T-cell (primary cell): ENCODE measurements around the gene PRIM2. TPM values are rescaled to one million over a fixed set of nuclear protein-coding genes. Genes with fewer than 3 reads are reported as not detected.
"Not testable (repeated sequence)": the region's sequence is repeated elsewhere in the genome, so short reads cannot be mapped to it uniquely, and the experiment has no call there.

Source experiments
- ATAC-seq, 4 experiments: fragments of 200-7000 bp in 3 of 4; fragments of 150-1000 bp in 1 of 4; cut with Tn5 transposase; replicated peaks in 1 of 4; 1 replicate in 3 of 4; 2 replicates in 1 of 4; pipeline ENCODE4 v1.10.0; 2021; ENCODE audit warnings: moderate library complexity in 3 of 4, mild to moderate bottlenecking in 2 of 4, moderate number of reproducible peaks in 1 of 4
- CTCF ChIA-PET, 2 donors: fragments of 300-600 bp; sonication (Branson Sonifier 250); formaldehyde crosslinking; loops; one replicate each; lab custom pipeline; 2022; ENCODE audit warnings: antibody characterized with exemption in 2 of 2; lab: Charles Lee
- POLR2A ChIA-PET, 2 donors: fragments of 300-600 bp; sonication (Branson Sonifier 250); formaldehyde crosslinking; loops; one replicate each; lab custom pipeline; 2022; ENCODE audit warnings: antibody characterized with exemption in 2 of 2; lab: Charles Lee
- DNase-seq, 35 experiments: peaks; one replicate each; pipeline versions ENCODE4 v3.0.0 to v3.0.0-alpha.2; 2013 to 2023
- H3K27ac ChIP-seq: one replicate; pipeline ENCODE4 v1.5.1; 2013; ENCODE audit warnings: low read length
- H3K27me3 ChIP-seq, 2 experiments: replicated peaks in 1 of 2; 1 replicate in 1 of 2; 2 replicates in 1 of 2; pipeline versions ENCODE4 v1.6.1 to v1.7.0; 2013; ENCODE audit warnings: low read length in 1 of 2, mixed read lengths in 1 of 2; ENCODE audit not compliant: control insufficient read depth in 2 of 2, insufficient read depth in 2 of 2; ENCODE audit errors: extremely low read depth in 1 of 2
- H3K36me3 ChIP-seq, 2 donors: 1 replicate in 1 of 2; 2 replicates in 1 of 2; pipeline versions ENCODE4 v1.6.1 to v1.7.0; 2013; ENCODE audit warnings: low read length in 1 of 2; ENCODE audit not compliant: control insufficient read depth in 2 of 2, insufficient read depth in 1 of 2; ENCODE audit errors: extremely low read depth in 1 of 2
- H3K4me1 ChIP-seq, 2 experiments: 1 replicate in 1 of 2; 2 replicates in 1 of 2; pipeline versions ENCODE4 v1.6.1 to v1.7.0; 2013; ENCODE audit warnings: low read length in 2 of 2, mixed read lengths in 1 of 2; ENCODE audit not compliant: insufficient read depth in 2 of 2, control insufficient read depth in 1 of 2; ENCODE audit errors: extremely low read depth in 1 of 2
- H3K4me3 ChIP-seq, 2 donors: 1 replicate in 1 of 2; 2 replicates in 1 of 2; pipeline versions ENCODE4 v1.5.1 to v1.7.0; 2013; ENCODE audit warnings: mild to moderate bottlenecking in 2 of 2, low read length in 1 of 2, moderate library complexity in 1 of 2; ENCODE audit not compliant: control insufficient read depth in 1 of 2; ENCODE audit errors: extremely low read depth in 1 of 2
- H3K9me3 ChIP-seq: 2 replicates; pipeline ENCODE4 v1.7.0; 2013
- H3K27ac Mint-ChIP-seq, 2 donors: one replicate each; pipeline ENCODE4 v1.8.0; 2020 to 2021; ENCODE audit warnings: mild to moderate bottlenecking in 2 of 2, mixed read lengths in 2 of 2
- H3K27me3 Mint-ChIP-seq, 2 donors: one replicate each; pipeline ENCODE4 v1.8.0; 2021 to 2022; ENCODE audit warnings: mixed read lengths in 2 of 2
- H3K36me3 Mint-ChIP-seq: one replicate; pipeline ENCODE4 v1.8.0; 2021; ENCODE audit warnings: mixed read lengths
- H3K4me1 Mint-ChIP-seq, 3 donors: one replicate each; pipeline ENCODE4 v1.8.0; 2020 to 2022; ENCODE audit warnings: mixed read lengths in 3 of 3, mild to moderate bottlenecking in 1 of 3
- H3K4me3 Mint-ChIP-seq, 3 donors: one replicate each; pipeline ENCODE4 v1.8.0; 2020 to 2022; ENCODE audit warnings: mild to moderate bottlenecking in 3 of 3, mixed read lengths in 3 of 3, moderate library complexity in 3 of 3
- H3K9me3 Mint-ChIP-seq, 3 donors: one replicate each; pipeline ENCODE4 v1.8.0; 2020 to 2022; ENCODE audit warnings: mixed read lengths in 3 of 3
- WGBS: methylation state at CpG from one replicate; pipeline ENCODE4 v1.1.5; 2013; ENCODE audit warnings: missing lambda C conversion rate; ENCODE audit not compliant: insufficient coverage; 5-methylcytosine and 5-hydroxymethylcytosine counted together
- total RNA-seq, 35 experiments: library from RNA in 6 of 35; stranded (reverse) in 6 of 35; fragments of 120-200 nt in 1 of 35; gene quantifications; one replicate each; pipeline versions ENCODE4 v1.2.1 to v1.2.4 and lab custom pipeline; 2013 to 2026

The PRIM2 gene
- total RNA-seq, 5 donors from 2014 or later (not counting 1 experiment from before 2014, with no cell fraction given) = 11.5 to 17.9 (median 12.0) TPM

DNA sequence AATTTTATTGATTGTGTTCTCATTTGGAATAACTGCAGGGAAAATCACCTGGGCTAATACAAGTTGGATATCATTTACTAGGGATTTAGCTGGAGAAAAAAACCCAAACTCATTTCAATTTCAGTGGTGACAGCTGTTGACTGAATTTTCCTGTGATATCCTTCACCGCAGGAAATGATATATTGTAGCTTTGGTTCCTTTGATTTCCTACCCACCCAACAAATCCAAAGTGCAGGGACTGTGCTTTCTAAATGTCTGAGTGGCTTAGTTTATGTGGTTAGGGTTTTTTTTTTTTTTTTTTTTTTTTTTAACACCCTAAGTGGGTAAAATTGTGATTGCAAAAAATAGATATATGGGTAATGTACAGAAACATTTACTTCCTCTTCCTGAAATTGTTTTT lies 203.7 kb downstream of the PRIM2 start:
- H3K4me1 Mint-ChIP-seq, H3K27ac Mint-ChIP-seq, H3K36me3 ChIP-seq, H3K36me3 Mint-ChIP-seq, POLR2A ChIA-PET, ATAC-seq, H3K27me3 Mint-ChIP-seq, H3K27ac ChIP-seq, H3K27me3 ChIP-seq, H3K9me3 ChIP-seq, H3K4me3 Mint-ChIP-seq, H3K4me3 ChIP-seq, CTCF ChIA-PET, H3K4me1 ChIP-seq, DNase-seq, H3K9me3 Mint-ChIP-seq: not testable (repeated sequence)
- WGBS = no CpG with 5 or more reads among the region's 1 CpG

GRCh38 chr6:57523221-57523620 lies 205.8 kb downstream of the PRIM2 start:
- WGBS = no CpG with 5 or more reads among the region's 2 CpGs
- ATAC-seq, H3K4me3 ChIP-seq, POLR2A ChIA-PET, H3K4me1 ChIP-seq, H3K9me3 Mint-ChIP-seq, DNase-seq, H3K27me3 Mint-ChIP-seq, CTCF ChIA-PET, H3K9me3 ChIP-seq, H3K27me3 ChIP-seq, H3K27ac ChIP-seq, H3K27ac Mint-ChIP-seq, H3K36me3 ChIP-seq, H3K4me1 Mint-ChIP-seq, H3K4me3 Mint-ChIP-seq: not testable (repeated sequence)
- H3K36me3 Mint-ChIP-seq = peaks cover 11% of the 10 kb centered on the region

- CTCF ChIA-PET, POLR2A ChIA-PET, H3K27me3 Mint-ChIP-seq, H3K27ac Mint-ChIP-seq, H3K36me3 ChIP-seq, H3K9me3 Mint-ChIP-seq, H3K4me1 ChIP-seq, ATAC-seq, H3K4me1 Mint-ChIP-seq, H3K4me3 ChIP-seq, H3K9me3 ChIP-seq, H3K27me3 ChIP-seq, DNase-seq, H3K27ac ChIP-seq, H3K4me3 Mint-ChIP-seq: not testable (repeated sequence)
- peaks cover 20% of the 10 kb centered on the region for H3K36me3 Mint-ChIP-seq
- no CpG with 5 or more reads among the region's 1 CpG for WGBS
Measured at GRCh38 chr6:57529755-57530154, 212.3 kb downstream of the PRIM2 start.

- H3K27me3 Mint-ChIP-seq, H3K27ac Mint-ChIP-seq, H3K9me3 Mint-ChIP-seq, H3K4me1 Mint-ChIP-seq, H3K4me3 ChIP-seq, H3K4me3 Mint-ChIP-seq, H3K27ac ChIP-seq, H3K9me3 ChIP-seq, H3K36me3 ChIP-seq, H3K4me1 ChIP-seq, POLR2A ChIA-PET, DNase-seq, H3K27me3 ChIP-seq, ATAC-seq: not testable (repeated sequence)
- WGBS = no CpG with 5 or more reads among the region's 2 CpGs
- peaks cover 16% of the 10 kb centered on the region for H3K36me3 Mint-ChIP-seq
- CTCF ChIA-PET = interaction anchor here in 1 of 2 donors (0.6 kb wide), 1 partner anchor 942 kb away, joined by 3 read pairs; no protein-coding TSS in a partner anchor
Measured at GRCh38 chr6:57532660-57533059, 215.2 kb downstream of the PRIM2 start.

DNA sequence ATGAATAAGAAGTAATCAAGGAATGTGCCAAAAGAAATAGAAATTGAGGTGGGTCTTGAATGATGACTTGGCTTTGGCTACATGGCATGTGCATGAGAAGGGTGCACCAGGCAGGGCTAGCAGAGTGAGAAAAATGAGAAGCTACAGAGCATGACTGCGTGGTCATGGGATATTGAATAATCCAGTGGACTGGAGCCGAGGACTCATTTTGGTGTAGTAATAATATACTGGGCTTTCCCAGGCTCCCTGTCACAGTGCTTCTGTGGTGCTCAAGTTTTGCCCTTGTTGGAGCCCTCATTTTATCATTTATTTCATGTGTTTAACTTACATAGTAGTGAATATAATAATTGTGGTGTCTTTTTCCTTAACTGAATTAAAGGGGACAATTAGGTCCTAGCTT lies 217.7 kb downstream of the PRIM2 start:
- H3K27ac Mint-ChIP-seq, DNase-seq, H3K4me1 ChIP-seq, H3K4me1 Mint-ChIP-seq, H3K4me3 ChIP-seq, H3K27me3 ChIP-seq, CTCF ChIA-PET, H3K27me3 Mint-ChIP-seq, H3K4me3 Mint-ChIP-seq, POLR2A ChIA-PET, ATAC-seq, H3K27ac ChIP-seq, H3K36me3 ChIP-seq, H3K9me3 ChIP-seq, H3K9me3 Mint-ChIP-seq: not testable (repeated sequence)
- no CpG with 5 or more reads among the region's 2 CpGs for WGBS
- H3K36me3 Mint-ChIP-seq = peaks cover 17% of the 10 kb centered on the region

GRCh38 chr6:57535994-57536393 lies 218.6 kb downstream of the PRIM2 start:
- CTCF ChIA-PET, H3K4me3 Mint-ChIP-seq, H3K9me3 ChIP-seq, POLR2A ChIA-PET, H3K4me3 ChIP-seq, H3K9me3 Mint-ChIP-seq, H3K27ac ChIP-seq, H3K27ac Mint-ChIP-seq, H3K27me3 ChIP-seq, ATAC-seq, H3K4me1 ChIP-seq, H3K4me1 Mint-ChIP-seq, H3K27me3 Mint-ChIP-seq, H3K36me3 ChIP-seq: not testable (repeated sequence)
- WGBS = no CpG with 5 or more reads among the region's 1 CpG
- peak in 1 of 35 experiments; percentile 0 for DNase-seq
- H3K36me3 Mint-ChIP-seq = peaks cover 21% of the 10 kb centered on the region

GRCh38 chr6:57537916-57538315 lies 220.5 kb downstream of the PRIM2 start:
- H3K27ac ChIP-seq, DNase-seq, H3K27me3 ChIP-seq, H3K4me1 ChIP-seq, H3K4me3 Mint-ChIP-seq, H3K4me1 Mint-ChIP-seq, H3K27me3 Mint-ChIP-seq, H3K9me3 Mint-ChIP-seq, H3K9me3 ChIP-seq, POLR2A ChIA-PET, H3K4me3 ChIP-seq, H3K36me3 ChIP-seq, CTCF ChIA-PET, H3K27ac Mint-ChIP-seq, ATAC-seq: not testable (repeated sequence)
- H3K36me3 Mint-ChIP-seq = peaks cover 24% of the 10 kb centered on the region
- no CpG with 5 or more reads among the region's 3 CpGs for WGBS
